Left lung (tissue), 10 donors: ENCODE measurements around the gene INHBC. TPM values are rescaled to one million over a fixed set of nuclear protein-coding genes. Genes with fewer than 3 reads are reported as not detected.
A peak's percentile ranks its signal among the peaks of the same experiment; 100 is the strongest.

ENCODE experiments used
- ATAC-seq: fragments of 200-7000 bp; cut with Tn5 transposase; one replicate; pipeline ENCODE4 v1.9.1; 2020; ENCODE audit warnings: moderate library complexity
- DNase-seq, 4 donors: peaks; one replicate each; pipeline ENCODE4 v3.0.0-alpha.2; 2013 to 2020
- H3K27ac ChIP-seq, 2 donors: fragments of 200-600 bp; sonication (generic) in 1 of 2; one replicate each; pipeline versions ENCODE4 v1.5.0 to v1.8.0; 2020 to 2021
- H3K27me3 ChIP-seq, 2 donors: fragments of 200-600 bp; sonication (generic) in 1 of 2; one replicate each; pipeline versions ENCODE4 v1.5.0 to v1.8.0; 2020 to 2021
- H3K36me3 ChIP-seq, 2 donors: fragments of 200-600 bp; sonication (generic) in 1 of 2; one replicate each; pipeline versions ENCODE4 v1.5.0 to v1.8.0; 2020 to 2021
- H3K4me1 ChIP-seq, 2 donors: fragments of 200-600 bp; one replicate each; pipeline ENCODE4 v1.8.0; 2021
- H3K4me3 ChIP-seq, 2 donors: fragments of 200-600 bp; sonication (generic) in 1 of 2; one replicate each; pipeline versions ENCODE4 v1.5.0 to v1.8.0; 2020 to 2021; ENCODE audit warnings: mild to moderate bottlenecking in 1 of 2
- H3K9me3 ChIP-seq, 2 donors: fragments of 200-600 bp; sonication (generic) in 1 of 2; one replicate each; pipeline versions ENCODE4 v1.5.0 to v1.8.0; 2020 to 2021
- intact Hi-C, 2 donors: fragments of 100-400 bp; cut with DNase I; formaldehyde crosslinking; loops; one replicate each; pipeline versions ENCODE4 v1.11.2 to v1.14.2; 2022
- polyA plus RNA-seq, 6 donors: library from polyadenylated mRNA; unstranded; fragments of 120-200 nt; gene quantifications; one replicate each; pipeline ENCODE4 v1.2.1, GENCODE V29; 2013; ENCODE audit not compliant: insufficient read length in 6 of 6
- total RNA-seq, 2 donors: library from RNA; stranded (reverse); fragmentation: NEBNext Ultra II Directional; extraction: Animal tissue kit (Norgen Biotek cat#: 25700); gene quantifications; one replicate each; pipeline ENCODE4 v1.2.1, GENCODE V29; 2021
- TF ChIP-seq, protein P1 (sequence below), 2 donors: fragments of 200-600 bp; sonication (generic) in 1 of 2; IDR thresholded peaks; one replicate each; pipeline versions ENCODE4 v1.5.0 to v1.8.0; 2021; ENCODE audit warnings: antibody characterized with exemption in 2 of 2
- donor health status: DM: no; HTN: yes; CAD: no.
- donor health status: DM: no; HTN: no; CAD: no.

Gene INHBC
- total and polyA plus RNA-seq, 8 donors: 0.16 to 0.29 (median 0.24) TPM; not detected in 3

- TF ChIP-seq, protein P1, sequence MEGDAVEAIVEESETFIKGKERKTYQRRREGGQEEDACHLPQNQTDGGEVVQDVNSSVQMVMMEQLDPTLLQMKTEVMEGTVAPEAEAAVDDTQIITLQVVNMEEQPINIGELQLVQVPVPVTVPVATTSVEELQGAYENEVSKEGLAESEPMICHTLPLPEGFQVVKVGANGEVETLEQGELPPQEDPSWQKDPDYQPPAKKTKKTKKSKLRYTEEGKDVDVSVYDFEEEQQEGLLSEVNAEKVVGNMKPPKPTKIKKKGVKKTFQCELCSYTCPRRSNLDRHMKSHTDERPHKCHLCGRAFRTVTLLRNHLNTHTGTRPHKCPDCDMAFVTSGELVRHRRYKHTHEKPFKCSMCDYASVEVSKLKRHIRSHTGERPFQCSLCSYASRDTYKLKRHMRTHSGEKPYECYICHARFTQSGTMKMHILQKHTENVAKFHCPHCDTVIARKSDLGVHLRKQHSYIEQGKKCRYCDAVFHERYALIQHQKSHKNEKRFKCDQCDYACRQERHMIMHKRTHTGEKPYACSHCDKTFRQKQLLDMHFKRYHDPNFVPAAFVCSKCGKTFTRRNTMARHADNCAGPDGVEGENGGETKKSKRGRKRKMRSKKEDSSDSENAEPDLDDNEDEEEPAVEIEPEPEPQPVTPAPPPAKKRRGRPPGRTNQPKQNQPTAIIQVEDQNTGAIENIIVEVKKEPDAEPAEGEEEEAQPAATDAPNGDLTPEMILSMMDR (IDR thresholded peaks at IDR 0.05): no peak
- no peaks in the 10 kb centered on the region for H3K9me3 ChIP-seq
- no peak overlapping the region for H3K4me3 ChIP-seq
- peaks cover 24 to 60% of the 10 kb centered on the region in 2 donors for H3K27me3 ChIP-seq
- DNase-seq: no peak
- no peak overlapping the region for H3K27ac ChIP-seq
- H3K36me3 ChIP-seq: peaks cover 0 to 81% of the 10 kb centered on the region in 2 donors
- ATAC-seq: no peak
- intact Hi-C loops: no loop called here
- H3K4me1 ChIP-seq: peaks cover 0 to 47% of the 10 kb centered on the region in 2 donors
Observed at GRCh38 chr12:57472391-57472790, 37.8 kb downstream of the INHBC start.

- TF ChIP-seq, protein P1 (IDR thresholded peaks at IDR 0.05): no peak
- peaks cover 0 to 71% of the 10 kb centered on the region in 2 donors for H3K36me3 ChIP-seq
- intact Hi-C loops: no loop called here
- no peak overlapping the region for H3K4me3 ChIP-seq
- H3K9me3 ChIP-seq: no peaks in the 10 kb centered on the region
- peaks cover 0 to 57% of the 10 kb centered on the region in 2 donors for H3K4me1 ChIP-seq
- no peak for ATAC-seq
- H3K27me3 ChIP-seq: peaks cover 24 to 60% of the 10 kb centered on the region in 2 donors
- no peak for DNase-seq
- no peak overlapping the region for H3K27ac ChIP-seq
Observed at GRCh38 chr12:57473392-57473791, 38.8 kb downstream of the INHBC start.

- Histone ChIP-seq H3K9me3 (no peaks in the 10 kb centered on the region), H3K27ac (no peak overlapping the region), H3K27me3 (peaks cover 24 to 60% of the 10 kb centered on the region in 2 donors), H3K4me3 (no peak overlapping the region), H3K36me3 (peaks cover 0 to 66% of the 10 kb centered on the region in 2 donors), H3K4me1 (peaks cover 0 to 62% of the 10 kb centered on the region in 2 donors)
- TF ChIP-seq, protein P1 (IDR thresholded peaks at IDR 0.05): no peak
- intact Hi-C loops: no loop called here
- DNase-seq (no peak), ATAC-seq (no peak)
Observed at GRCh38 chr12:57473886-57474285, 39.3 kb downstream of the INHBC start.

GRCh38 chr12:57474430-57474829, 39.8 kb downstream of the INHBC start:
- no peak for ATAC-seq
- Histone ChIP-seq H3K36me3 (peaks cover 0 to 61% of the 10 kb centered on the region in 2 donors), H3K4me3 (no peak overlapping the region), H3K9me3 (no peaks in the 10 kb centered on the region), H3K4me1 (peaks cover 0 to 65% of the 10 kb centered on the region in 2 donors), H3K27me3 (peaks cover 24 to 58% of the 10 kb centered on the region in 2 donors), H3K27ac (no peak overlapping the region)
- intact Hi-C loops: no loop called here
- DNase-seq: no peak
- TF ChIP-seq, protein P1 (IDR thresholded peaks at IDR 0.05): no peak

DNA sequence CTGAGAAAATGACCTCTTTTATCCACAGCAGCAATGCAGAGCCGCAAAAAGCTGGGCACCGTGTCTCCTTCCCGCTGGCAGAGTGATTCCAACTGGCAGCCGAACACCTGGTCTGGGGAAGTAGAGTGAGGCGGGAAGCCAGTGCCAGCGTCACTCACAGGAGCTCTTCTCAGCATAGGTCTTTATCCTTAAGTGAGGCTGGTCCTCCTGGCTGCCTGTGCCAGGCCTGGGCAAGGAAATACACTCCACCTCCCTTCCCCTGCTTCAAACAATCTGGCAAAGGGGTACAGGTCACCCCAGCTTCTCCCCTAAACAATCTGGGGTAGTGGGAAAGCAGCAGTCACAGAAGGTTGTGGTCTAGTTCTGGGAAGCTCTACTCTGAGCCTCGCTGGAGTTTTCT, 40.3 kb downstream of the INHBC start:
- peaks cover 24 to 55% of the 10 kb centered on the region in 2 donors for H3K27me3 ChIP-seq
- DNase-seq: no peak
- TF ChIP-seq, protein P1 (IDR thresholded peaks at IDR 0.05): no peak
- ATAC-seq: no peak
- H3K36me3 ChIP-seq: peaks cover 0 to 56% of the 10 kb centered on the region in 2 donors
- H3K9me3 ChIP-seq: no peaks in the 10 kb centered on the region
- H3K27ac ChIP-seq: no peak overlapping the region
- intact Hi-C loops: no loop called here
- H3K4me3 ChIP-seq: peak overlapping the region in 1 of 2 donors; percentile 64
- H3K4me1 ChIP-seq: peaks cover 0 to 65% of the 10 kb centered on the region in 2 donors
